Dedifferentiated amniotic fluid mesenchymal stem cell (primary cell): ENCODE results near the gene CUX1.
"Not testable (repeated sequence)": the region's sequence is repeated elsewhere in the genome, so short reads cannot be mapped to it uniquely, and the experiment has no call there.

Experiments
- DNase-seq: peaks from one replicate; pipeline ENCODE4 v3.0.0-alpha.2; 2016; ENCODE audit errors: extremely low spot score

Gene CUX1

DNA sequence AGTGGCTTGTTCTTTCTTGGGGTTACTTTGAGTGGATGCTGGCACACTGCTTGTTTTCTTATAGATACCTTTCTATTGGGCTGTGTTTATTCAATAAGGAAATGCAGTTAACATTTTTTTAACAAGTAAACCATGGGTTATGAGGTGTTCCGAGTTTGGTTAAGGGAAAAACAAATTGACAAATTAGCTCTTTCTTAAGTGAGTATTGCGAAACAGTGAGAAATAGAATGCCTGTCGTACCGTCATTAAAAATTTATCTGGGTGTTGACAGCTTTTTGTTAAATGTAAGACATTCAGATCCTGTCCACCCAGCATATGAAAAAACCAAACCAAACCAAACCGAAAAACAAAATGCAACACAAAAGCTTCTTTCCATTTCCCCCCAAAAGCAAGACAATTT is 6.2 kb downstream of the CUX1 start:
- no peak for DNase-seq

DNA sequence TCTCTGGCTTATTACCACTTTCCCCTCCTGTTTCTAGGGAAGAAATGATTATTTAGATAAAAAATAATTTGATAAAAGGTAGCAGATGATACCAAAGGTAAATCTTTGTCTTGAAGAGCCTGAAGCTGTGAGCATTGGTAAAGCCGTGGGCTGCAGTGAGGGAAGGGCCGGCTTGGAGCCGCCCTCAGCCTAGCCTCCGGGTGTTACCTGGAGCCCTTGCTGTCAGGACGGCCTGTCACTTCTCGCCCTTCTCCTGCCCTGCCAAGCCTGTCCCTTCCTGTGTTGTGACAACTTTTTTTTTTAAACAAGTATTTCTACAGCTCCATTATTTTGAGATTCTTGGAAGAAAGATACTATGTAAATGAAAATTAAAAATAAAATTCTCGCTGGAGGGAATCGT is 7.0 kb downstream of the CUX1 start:
- no peak for DNase-seq

GRCh38 chr7:101826081-101826835 is 8.8 kb downstream of the CUX1 start:
- DNase-seq, result no peak

- DNase-seq, result no peak
Observed at GRCh38 chr7:101828301-101829020, 11.0 kb downstream of the CUX1 start.

GRCh38 chr7:101829374-101829773 is 11.9 kb downstream of the CUX1 start:
- DNase-seq, result no peak

- DNase-seq, result no peak
Observed at GRCh38 chr7:101829821-101830220, 12.4 kb downstream of the CUX1 start.

DNA sequence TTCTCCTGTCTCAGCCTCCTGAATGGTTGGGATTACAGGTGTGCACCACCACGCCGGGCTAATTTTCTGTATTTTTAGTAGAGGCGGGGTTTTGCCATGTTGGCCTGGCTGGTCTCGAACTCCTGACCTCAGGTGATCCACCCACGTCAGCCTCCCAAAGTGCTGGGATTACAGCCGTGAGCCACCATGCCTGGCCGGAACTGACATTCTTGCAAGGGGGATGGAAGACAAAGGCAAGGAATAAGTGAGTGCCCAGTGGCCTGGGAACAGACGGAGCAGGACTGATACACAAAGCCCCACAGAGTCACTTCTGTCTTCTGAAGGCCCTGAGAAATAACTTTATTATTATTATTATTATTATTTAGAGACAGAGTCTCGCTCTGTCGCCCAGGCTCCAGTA is 14.0 kb downstream of the CUX1 start:
- not testable (repeated sequence) for DNase-seq

DNA sequence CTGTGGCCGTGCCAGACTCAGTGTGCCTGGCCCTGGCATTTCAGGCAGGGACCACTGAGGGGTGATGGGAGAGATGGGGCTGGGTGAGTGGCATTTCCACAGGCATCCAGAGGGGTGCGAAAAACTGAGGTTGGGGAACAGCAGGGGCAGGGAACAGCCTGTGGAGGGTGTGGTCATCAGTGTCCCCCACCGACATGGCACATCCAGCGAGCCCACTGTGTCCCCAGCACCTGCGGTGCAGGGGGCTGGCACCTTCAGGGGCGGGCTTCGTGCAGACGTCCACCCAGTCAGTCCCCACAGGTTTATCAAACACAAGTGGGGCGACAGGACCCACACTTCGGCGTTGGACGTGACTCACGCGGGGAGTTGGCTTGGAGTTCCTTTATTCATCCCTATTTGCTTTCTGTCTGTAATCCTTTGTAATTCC is 14.8 kb downstream of the CUX1 start:
- no peak for DNase-seq

DNA sequence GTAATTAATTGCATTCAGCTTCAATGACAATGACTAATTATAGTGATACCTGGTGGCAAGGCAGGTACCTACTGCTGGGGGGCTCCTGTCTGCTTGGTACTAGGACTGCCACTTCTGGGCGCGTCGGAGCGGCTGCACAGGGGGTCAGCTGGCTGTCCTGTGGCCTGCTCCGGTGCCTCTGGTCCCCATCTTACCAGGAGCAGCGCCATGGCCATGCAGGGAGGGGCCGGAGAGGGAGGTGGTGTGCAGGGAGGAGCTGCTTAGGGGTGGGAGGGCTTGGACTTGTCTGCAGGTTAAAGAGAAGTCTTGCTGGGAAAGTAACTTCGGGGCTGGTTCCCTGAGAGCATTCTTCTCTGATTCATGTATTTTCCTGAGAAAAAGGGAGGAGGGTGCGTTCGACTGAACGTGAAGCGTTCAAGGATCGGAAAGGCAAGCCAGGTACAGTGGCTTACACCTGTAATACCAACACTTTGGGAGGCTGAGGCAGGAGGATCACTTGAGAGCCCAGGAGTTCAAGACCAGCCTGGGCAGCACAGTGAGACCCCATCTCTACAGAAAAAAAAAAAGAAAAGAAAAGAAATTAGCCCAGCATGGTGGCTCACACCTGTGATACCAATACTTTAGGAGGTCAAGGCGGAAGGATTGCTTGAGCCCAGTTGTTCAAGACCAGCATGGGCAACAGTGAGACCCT is 15.4 kb downstream of the CUX1 start:
- DNase-seq, result no peak

- DNase-seq, result no peak
Observed at GRCh38 chr7:101833799-101834198, 16.4 kb downstream of the CUX1 start.

GRCh38 chr7:101835136-101835535 is 17.7 kb downstream of the CUX1 start:
- DNase-seq, result no peak

- not testable (repeated sequence) for DNase-seq
Observed at GRCh38 chr7:101837433-101837832, 20.0 kb downstream of the CUX1 start.

DNA sequence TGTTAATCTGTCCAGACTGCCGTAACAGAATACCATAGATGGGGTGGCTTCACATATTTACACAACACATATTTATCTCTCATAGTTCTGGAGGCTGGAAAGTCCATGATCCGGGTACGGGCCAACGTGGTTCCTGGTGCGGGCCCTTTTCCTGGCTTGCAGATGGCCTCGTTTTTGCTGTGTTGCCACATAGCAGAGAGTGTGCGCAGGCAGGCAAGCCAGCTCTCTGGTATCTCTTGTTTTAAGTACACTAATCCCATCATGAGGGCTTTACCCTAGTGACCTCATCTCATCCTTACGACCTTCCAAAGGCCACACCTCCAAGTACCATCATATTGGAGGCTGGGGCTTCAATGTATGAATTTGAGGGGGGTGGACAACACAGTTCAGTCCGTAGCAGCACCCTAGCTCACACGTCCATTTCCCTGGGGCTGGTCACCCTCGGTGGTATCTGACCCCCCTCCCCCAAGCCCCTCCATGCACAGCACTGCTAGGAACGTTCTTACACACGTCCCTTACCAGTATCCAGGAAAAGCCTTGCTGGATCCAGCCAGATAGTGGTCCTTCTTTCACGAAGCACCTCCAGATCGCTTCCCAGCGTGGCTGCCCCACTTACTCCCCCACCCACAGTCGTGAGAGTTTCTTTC is 21.5 kb downstream of the CUX1 start:
- no peak for DNase-seq

DNA sequence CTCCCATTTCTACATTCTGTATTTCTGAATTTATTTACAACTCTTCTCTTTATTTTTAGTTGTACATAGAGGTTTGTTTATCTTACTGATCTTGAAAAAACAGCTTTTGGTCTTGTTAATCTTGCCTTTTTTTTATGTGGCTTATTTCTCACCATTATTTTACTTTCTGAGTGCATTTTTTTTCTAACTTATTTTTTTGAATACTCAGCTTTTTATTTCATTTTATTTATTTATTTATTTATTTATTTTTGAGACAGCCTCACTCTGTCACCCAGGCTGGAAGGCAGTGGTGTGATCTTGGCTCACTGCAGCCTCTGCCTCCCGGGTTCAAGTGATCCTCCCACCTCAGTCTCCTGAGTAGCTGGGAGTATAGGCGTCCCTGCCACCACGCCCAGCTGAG is 23.9 kb downstream of the CUX1 start:
- DNase-seq, result no peak

DNA sequence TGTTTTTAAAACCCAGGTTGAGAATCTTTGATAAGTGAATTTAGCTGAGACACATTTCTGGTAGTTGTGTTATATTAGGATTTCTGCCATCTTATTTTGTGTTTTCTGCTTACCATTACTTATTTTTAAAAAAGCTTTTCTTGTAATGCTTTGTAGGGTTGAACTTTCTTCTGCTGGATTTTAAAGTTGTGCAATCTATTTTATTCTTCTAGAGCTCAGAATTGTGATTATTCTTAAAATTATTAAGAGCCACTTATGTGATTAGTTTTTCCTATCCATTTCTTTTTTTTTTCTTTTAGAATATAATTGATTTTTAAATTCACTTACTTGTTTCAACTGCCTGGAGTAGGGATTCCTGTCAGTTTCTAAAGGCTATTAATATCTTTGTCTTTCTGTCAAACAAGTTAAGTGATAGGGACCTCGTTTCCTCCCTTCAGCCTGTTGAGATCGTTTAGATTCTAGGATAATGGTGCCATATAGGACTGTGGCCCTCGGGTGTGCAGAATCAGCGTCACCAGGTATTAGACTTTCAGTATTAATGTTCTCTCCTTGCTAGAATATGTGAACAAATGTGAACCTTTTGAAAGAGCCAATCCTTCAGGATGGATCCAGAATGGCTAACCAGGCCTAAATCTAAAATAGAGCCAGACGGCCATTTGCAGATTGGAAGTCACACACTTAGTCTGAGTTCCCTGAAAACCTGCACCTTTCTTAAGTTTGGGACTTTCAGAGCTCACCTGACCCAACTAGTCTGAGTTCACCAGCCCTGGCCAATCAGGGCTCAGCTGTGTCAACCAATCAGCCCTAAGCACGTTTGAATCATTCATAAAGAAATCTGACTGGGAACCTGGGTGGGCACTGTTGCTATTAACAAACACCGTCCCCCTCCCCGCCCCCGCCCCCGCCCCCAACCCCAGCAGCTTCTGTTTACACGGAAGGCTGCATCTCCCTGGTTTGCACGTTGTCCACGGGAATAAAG is 26.2 kb downstream of the CUX1 start:
- DNase-seq, result no peak

DNA sequence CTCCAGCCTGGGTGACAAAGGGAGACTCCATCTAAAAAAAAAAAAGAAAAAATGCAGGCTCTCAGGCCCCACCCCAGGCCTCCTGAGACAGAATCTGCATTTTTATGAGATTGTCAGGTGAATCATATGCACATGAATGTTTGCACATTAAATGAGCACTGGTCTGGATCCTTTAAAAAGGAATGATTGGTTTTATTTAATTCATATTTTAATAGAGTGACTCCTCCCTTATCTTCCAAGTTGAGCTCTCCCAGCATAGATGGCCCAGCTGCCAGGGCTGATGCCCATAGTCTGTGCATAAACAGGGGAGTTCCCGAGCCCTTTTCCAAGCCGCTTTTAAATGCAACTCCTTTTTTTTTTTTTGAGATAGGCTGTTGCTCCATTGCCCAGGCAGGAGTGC is 28.5 kb downstream of the CUX1 start:
- DNase-seq, result no peak

- DNase-seq, result no peak
Observed at GRCh38 chr7:101846800-101847538, 29.5 kb downstream of the CUX1 start.

DNA sequence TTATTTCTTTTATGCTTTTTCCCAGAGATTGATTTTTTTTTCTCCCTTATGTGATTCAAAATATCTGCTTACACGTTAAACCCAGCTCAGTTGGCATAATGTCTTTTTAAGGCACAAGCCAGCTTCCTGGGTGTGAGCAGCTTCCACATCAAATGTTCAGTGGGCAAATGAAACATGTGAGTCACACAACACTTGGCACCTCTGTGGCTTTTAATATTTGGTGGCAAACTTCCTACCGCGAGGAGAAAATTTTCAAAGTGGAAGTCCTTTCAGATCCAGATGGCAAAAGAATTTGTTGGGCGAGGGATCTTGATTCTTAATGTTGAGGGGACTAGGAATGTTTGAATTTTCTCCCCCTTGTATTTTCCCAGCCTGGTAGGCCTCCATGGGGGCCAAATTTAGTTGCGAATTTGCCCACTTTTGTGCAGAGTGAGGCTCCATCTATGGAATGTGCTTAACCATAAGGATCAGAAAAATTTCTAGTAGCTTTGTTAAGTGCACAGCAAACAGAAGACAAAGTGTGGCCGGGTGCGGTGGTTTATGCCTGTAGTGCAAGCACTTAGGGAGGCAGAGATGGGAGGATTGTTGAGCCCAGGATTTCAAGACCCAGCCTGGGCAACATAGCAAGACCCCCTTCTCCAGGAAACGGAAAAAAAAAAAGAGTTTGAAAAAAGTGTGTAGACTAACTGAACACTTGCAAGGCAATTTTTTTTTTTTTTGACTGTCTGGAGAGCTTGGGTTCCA is 31.0 kb downstream of the CUX1 start:
- DNase-seq, result no peak

DNA sequence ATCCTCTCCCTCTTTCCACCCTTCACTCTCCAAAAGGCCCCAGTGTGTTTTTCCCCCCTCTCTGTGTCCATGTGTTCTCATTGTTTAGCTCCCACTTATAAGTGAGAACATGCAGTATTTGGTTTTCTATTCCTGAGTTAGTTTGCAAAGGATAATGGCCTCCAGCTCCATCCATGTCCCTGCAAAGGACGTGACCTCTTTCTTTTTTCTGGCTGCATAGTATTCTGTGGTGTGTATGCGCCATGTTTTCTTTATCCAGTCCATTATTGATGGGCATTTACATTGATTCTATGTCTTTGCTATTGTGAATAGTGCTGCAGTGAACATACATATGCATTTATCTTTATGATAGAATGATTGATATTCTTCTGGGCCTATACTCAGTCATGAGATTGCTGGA is 31.9 kb downstream of the CUX1 start:
- not testable (repeated sequence) for DNase-seq

DNA sequence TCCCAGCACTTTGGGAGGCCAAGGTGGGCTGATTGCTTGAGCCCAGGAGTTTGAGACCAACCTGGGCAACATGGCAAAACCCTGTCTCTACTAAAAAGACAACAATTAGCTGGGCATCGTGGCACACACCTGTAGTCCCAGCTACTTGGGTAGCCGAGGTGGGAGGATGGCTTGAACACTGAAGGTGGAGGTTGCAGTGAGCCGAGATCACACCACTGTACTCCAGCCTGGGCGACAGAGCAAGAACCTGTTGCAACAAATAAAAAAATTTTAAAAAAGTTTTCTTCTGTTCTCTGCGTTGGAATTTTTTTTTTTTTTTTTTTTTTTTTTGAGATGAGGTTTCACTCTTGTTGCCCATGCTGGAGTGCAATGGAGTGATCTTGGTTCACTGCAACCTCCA is 34.9 kb downstream of the CUX1 start:
- not testable (repeated sequence) for DNase-seq
